Measurements from ENCODE around the gene CFAP77. TPM values are rescaled to one million over a fixed set of nuclear protein-coding genes. Genes with fewer than 3 reads are reported as not detected.

Gene CFAP77
- total RNA-seq, 1 donor from 2014 or later = not detected

- H3K9me3 ChIP-seq (ENCODE audit: control insufficient read depth in 3 of 3, low read length in 3 of 3) = no peaks in the 10 kb centered on the region
- H3K4me1 ChIP-seq (ENCODE audit: control insufficient read depth in 3 of 3, insufficient read depth in 3 of 3, low read length in 3 of 3) = no peaks in the 10 kb centered on the region
- no peaks in the 10 kb centered on the region for H3K27me3 ChIP-seq (ENCODE audit: control insufficient read depth in 3 of 3, insufficient read depth in 3 of 3, low read length in 3 of 3)
- no peak overlapping the region for H3K9ac ChIP-seq (ENCODE audit: low read depth in 1 of 3, low read length in 3 of 3)
- H3K4me3 ChIP-seq (ENCODE audit: low read length in 3 of 3) = no peak overlapping the region
- H3K27ac ChIP-seq (ENCODE audit: low read depth, low read length) = no peak overlapping the region
- H3K36me3 ChIP-seq (ENCODE audit: control insufficient read depth in 3 of 3, insufficient read depth in 3 of 3, low read length in 3 of 3) = peaks cover 33 to 55% (median 43%) of the 10 kb centered on the region in 3 donors
These were observed 195.4 kb downstream of the CFAP77 start for GRCh38 chr9:132605387-132605786.

DNA sequence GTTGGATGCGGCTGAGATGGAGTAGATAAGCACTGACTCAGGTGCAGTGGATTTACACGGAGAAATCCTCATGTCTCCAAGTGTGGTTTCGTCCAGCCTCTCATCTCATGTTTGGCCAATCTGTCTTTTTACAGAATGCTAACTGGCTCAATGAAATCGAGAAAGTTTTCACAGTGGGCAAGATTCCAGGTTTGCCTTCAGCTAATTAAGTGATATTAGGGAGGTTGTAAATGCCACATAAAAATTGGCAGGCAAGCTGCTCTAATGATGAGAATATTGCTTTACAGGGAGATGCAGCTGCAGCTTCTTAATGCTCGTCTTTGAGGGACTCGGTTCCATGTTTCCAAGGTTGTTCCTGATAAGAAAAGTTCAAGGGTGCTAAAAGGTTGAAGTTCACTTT lies 196.1 kb downstream of the CFAP77 start:
- H3K27me3 ChIP-seq (ENCODE audit: control insufficient read depth in 3 of 3, insufficient read depth in 3 of 3, low read length in 3 of 3) = no peaks in the 10 kb centered on the region
- H3K9ac ChIP-seq (ENCODE audit: low read depth in 1 of 3, low read length in 3 of 3) = no peak overlapping the region
- H3K27ac ChIP-seq (ENCODE audit: low read depth, low read length) = no peak overlapping the region
- H3K4me3 ChIP-seq (ENCODE audit: low read length in 3 of 3) = no peak overlapping the region
- H3K4me1 ChIP-seq (ENCODE audit: control insufficient read depth in 3 of 3, insufficient read depth in 3 of 3, low read length in 3 of 3) = no peaks in the 10 kb centered on the region
- H3K36me3 ChIP-seq (ENCODE audit: control insufficient read depth in 3 of 3, insufficient read depth in 3 of 3, low read length in 3 of 3) = peaks cover 33 to 57% (median 47%) of the 10 kb centered on the region in 3 donors
- no peaks in the 10 kb centered on the region for H3K9me3 ChIP-seq (ENCODE audit: control insufficient read depth in 3 of 3, low read length in 3 of 3)

DNA sequence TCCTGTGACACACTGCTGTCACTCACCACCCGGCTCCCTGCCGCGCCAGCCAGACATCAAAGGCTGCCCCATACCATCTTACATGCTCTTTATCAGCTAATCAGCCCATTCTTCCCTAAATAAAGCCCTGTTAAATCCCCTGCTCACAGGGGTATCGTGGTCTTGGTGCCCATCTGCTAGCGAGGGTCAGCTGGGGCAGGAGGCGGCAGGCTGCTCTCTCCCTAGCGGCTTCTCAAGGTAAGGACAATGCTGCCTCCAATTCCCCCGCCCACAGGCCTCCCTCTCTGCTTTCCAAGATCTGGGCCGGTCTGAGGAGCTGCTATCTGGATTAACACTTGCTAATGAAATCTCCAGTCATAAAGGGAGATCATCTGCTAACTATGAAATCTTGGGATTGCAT lies 199.2 kb downstream of the CFAP77 start:
- Histone ChIP-seq H3K36me3 (ENCODE audit: control insufficient read depth in 3 of 3, insufficient read depth in 3 of 3, low read length in 3 of 3) (peaks cover 42 to 55% (median 46%) of the 10 kb centered on the region in 3 donors), H3K27me3 (ENCODE audit: control insufficient read depth in 3 of 3, insufficient read depth in 3 of 3, low read length in 3 of 3) (no peaks in the 10 kb centered on the region)

DNA sequence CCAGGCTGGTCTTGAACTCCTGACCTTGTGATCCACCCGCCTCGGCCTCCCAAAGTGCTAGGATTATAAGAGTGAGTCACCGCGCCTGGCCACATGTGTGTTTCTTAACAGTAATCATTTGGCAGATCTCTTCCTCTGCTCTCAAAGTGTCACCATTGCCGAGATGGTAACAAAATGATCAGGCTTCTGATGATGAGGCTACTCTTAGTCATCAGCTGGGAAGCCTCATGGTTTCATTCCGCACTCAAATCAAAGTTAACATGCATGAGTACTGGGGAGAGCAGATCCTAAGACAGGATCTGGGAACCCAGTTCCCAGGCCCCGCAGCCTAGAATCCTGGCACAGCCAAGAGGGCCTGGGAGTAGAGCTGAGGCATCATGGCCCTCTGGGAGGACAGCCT lies 199.8 kb downstream of the CFAP77 start:
- Histone ChIP-seq H3K27me3 (ENCODE audit: control insufficient read depth in 3 of 3, insufficient read depth in 3 of 3, low read length in 3 of 3) (no peaks in the 10 kb centered on the region), H3K9ac (ENCODE audit: low read depth in 1 of 3, low read length in 3 of 3) (no peak overlapping the region), H3K4me1 (ENCODE audit: control insufficient read depth in 3 of 3, insufficient read depth in 3 of 3, low read length in 3 of 3) (no peaks in the 10 kb centered on the region), H3K9me3 (ENCODE audit: control insufficient read depth in 3 of 3, low read length in 3 of 3) (no peaks in the 10 kb centered on the region), H3K27ac (ENCODE audit: low read depth, low read length) (no peak overlapping the region), H3K36me3 (ENCODE audit: control insufficient read depth in 3 of 3, insufficient read depth in 3 of 3, low read length in 3 of 3) (peaks cover 45 to 55% (median 50%) of the 10 kb centered on the region in 3 donors), H3K4me3 (ENCODE audit: low read length in 3 of 3) (no peak overlapping the region)

More for the DNA sequence above, 199.2 kb downstream of the CFAP77 start:
- Histone ChIP-seq H3K9me3 (ENCODE audit: control insufficient read depth in 3 of 3, low read length in 3 of 3) (no peaks in the 10 kb centered on the region), H3K27ac (ENCODE audit: low read depth, low read length) (no peak overlapping the region), H3K4me1 (ENCODE audit: control insufficient read depth in 3 of 3, insufficient read depth in 3 of 3, low read length in 3 of 3) (no peaks in the 10 kb centered on the region), H3K4me3 (ENCODE audit: low read length in 3 of 3) (no peak overlapping the region), H3K9ac (ENCODE audit: low read depth in 1 of 3, low read length in 3 of 3) (no peak overlapping the region)

- no peak overlapping the region for H3K4me3 ChIP-seq (ENCODE audit: low read length in 3 of 3)
- H3K4me1 ChIP-seq (ENCODE audit: control insufficient read depth in 3 of 3, insufficient read depth in 3 of 3, low read length in 3 of 3) = no peaks in the 10 kb centered on the region
- H3K27me3 ChIP-seq (ENCODE audit: control insufficient read depth in 3 of 3, insufficient read depth in 3 of 3, low read length in 3 of 3) = no peaks in the 10 kb centered on the region
- no peaks in the 10 kb centered on the region for H3K9me3 ChIP-seq (ENCODE audit: control insufficient read depth in 3 of 3, low read length in 3 of 3)
- no peak overlapping the region for H3K9ac ChIP-seq (ENCODE audit: low read depth in 1 of 3, low read length in 3 of 3)
- H3K36me3 ChIP-seq (ENCODE audit: control insufficient read depth in 3 of 3, insufficient read depth in 3 of 3, low read length in 3 of 3) = peaks cover 46 to 57% (median 55%) of the 10 kb centered on the region in 3 donors
- no peak overlapping the region for H3K27ac ChIP-seq (ENCODE audit: low read depth, low read length)
These were observed 200.7 kb downstream of the CFAP77 start for GRCh38 chr9:132610661-132611060.

DNA sequence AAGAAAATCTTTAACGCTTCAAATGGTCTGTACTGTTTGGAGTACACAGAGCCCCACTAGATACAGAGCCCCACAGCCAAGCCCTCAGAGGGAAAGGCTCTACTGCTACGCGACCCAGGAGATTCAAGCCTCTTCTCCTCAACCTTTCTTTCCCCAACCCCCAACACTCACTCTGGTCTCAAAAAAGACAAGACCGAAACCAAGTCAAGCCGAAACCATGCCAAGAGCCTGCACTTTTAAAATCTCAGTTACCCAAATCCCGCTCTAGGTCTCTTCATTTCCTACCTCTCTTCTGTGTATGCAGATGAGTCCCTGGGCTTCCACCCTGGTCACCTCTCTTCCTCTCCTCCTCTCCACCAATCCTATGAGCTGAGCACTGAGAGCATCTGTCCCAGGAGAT lies 204.3 kb downstream of the CFAP77 start:
- Histone ChIP-seq H3K4me1 (ENCODE audit: control insufficient read depth in 3 of 3, insufficient read depth in 3 of 3, low read length in 3 of 3) (no peaks in the 10 kb centered on the region), H3K27ac (ENCODE audit: low read depth, low read length) (no peak overlapping the region), H3K9ac (ENCODE audit: low read depth in 1 of 3, low read length in 3 of 3) (no peak overlapping the region), H3K9me3 (ENCODE audit: control insufficient read depth in 3 of 3, low read length in 3 of 3) (no peaks in the 10 kb centered on the region), H3K27me3 (ENCODE audit: control insufficient read depth in 3 of 3, insufficient read depth in 3 of 3, low read length in 3 of 3) (no peaks in the 10 kb centered on the region), H3K4me3 (ENCODE audit: low read length in 3 of 3) (no peak overlapping the region), H3K36me3 (ENCODE audit: control insufficient read depth in 3 of 3, insufficient read depth in 3 of 3, low read length in 3 of 3) (peaks cover 41 to 68% (median 66%) of the 10 kb centered on the region in 3 donors)

- Histone ChIP-seq H3K4me3 (ENCODE audit: low read length in 3 of 3) (no peak overlapping the region), H3K4me1 (ENCODE audit: control insufficient read depth in 3 of 3, insufficient read depth in 3 of 3, low read length in 3 of 3) (no peaks in the 10 kb centered on the region), H3K27me3 (ENCODE audit: control insufficient read depth in 3 of 3, insufficient read depth in 3 of 3, low read length in 3 of 3) (no peaks in the 10 kb centered on the region), H3K36me3 (ENCODE audit: control insufficient read depth in 3 of 3, insufficient read depth in 3 of 3, low read length in 3 of 3) (peaks cover 35 to 67% (median 60%) of the 10 kb centered on the region in 3 donors), H3K27ac (ENCODE audit: low read depth, low read length) (no peak overlapping the region), H3K9me3 (ENCODE audit: control insufficient read depth in 3 of 3, low read length in 3 of 3) (no peaks in the 10 kb centered on the region), H3K9ac (ENCODE audit: low read depth in 1 of 3, low read length in 3 of 3) (no peak overlapping the region)
These were observed 205.8 kb downstream of the CFAP77 start for GRCh38 chr9:132615774-132616173.

GRCh38 chr9:132616725-132617124 lies 206.7 kb downstream of the CFAP77 start:
- H3K4me3 ChIP-seq (ENCODE audit: low read length in 3 of 3) = no peak overlapping the region
- no peak overlapping the region for H3K9ac ChIP-seq (ENCODE audit: low read depth in 1 of 3, low read length in 3 of 3)
- H3K4me1 ChIP-seq (ENCODE audit: control insufficient read depth in 3 of 3, insufficient read depth in 3 of 3, low read length in 3 of 3) = no peaks in the 10 kb centered on the region
- H3K27me3 ChIP-seq (ENCODE audit: control insufficient read depth in 3 of 3, insufficient read depth in 3 of 3, low read length in 3 of 3) = no peaks in the 10 kb centered on the region
- H3K27ac ChIP-seq (ENCODE audit: low read depth, low read length) = no peak overlapping the region
- H3K36me3 ChIP-seq (ENCODE audit: control insufficient read depth in 3 of 3, insufficient read depth in 3 of 3, low read length in 3 of 3) = peaks cover 26 to 62% (median 54%) of the 10 kb centered on the region in 3 donors
- no peaks in the 10 kb centered on the region for H3K9me3 ChIP-seq (ENCODE audit: control insufficient read depth in 3 of 3, low read length in 3 of 3)

GRCh38 chr9:132622159-132622558 lies 212.1 kb downstream of the CFAP77 start:
- no peak overlapping the region for H3K4me3 ChIP-seq (ENCODE audit: low read length in 3 of 3)
- H3K4me1 ChIP-seq (ENCODE audit: control insufficient read depth in 3 of 3, insufficient read depth in 3 of 3, low read length in 3 of 3) = no peaks in the 10 kb centered on the region
- peaks cover 17 to 46% (median 36%) of the 10 kb centered on the region in 3 donors for H3K36me3 ChIP-seq (ENCODE audit: control insufficient read depth in 3 of 3, insufficient read depth in 3 of 3, low read length in 3 of 3)
- no peak overlapping the region for H3K27ac ChIP-seq (ENCODE audit: low read depth, low read length)
- H3K27me3 ChIP-seq (ENCODE audit: control insufficient read depth in 3 of 3, insufficient read depth in 3 of 3, low read length in 3 of 3) = no peaks in the 10 kb centered on the region
- no peak overlapping the region for H3K9ac ChIP-seq (ENCODE audit: low read depth in 1 of 3, low read length in 3 of 3)
- H3K9me3 ChIP-seq (ENCODE audit: control insufficient read depth in 3 of 3, low read length in 3 of 3) = no peaks in the 10 kb centered on the region

All from skeletal muscle tissue (tissue), 4 donors.